Measurements from ENCODE around the gene SLIT3. TPM values are rescaled to one million over a fixed set of nuclear protein-coding genes. Genes with fewer than 3 reads are reported as not detected.

Gene SLIT3
- total RNA-seq, 3 donors from 2014 or later, result 30.7 to 103 (median 54.1) TPM

DNA sequence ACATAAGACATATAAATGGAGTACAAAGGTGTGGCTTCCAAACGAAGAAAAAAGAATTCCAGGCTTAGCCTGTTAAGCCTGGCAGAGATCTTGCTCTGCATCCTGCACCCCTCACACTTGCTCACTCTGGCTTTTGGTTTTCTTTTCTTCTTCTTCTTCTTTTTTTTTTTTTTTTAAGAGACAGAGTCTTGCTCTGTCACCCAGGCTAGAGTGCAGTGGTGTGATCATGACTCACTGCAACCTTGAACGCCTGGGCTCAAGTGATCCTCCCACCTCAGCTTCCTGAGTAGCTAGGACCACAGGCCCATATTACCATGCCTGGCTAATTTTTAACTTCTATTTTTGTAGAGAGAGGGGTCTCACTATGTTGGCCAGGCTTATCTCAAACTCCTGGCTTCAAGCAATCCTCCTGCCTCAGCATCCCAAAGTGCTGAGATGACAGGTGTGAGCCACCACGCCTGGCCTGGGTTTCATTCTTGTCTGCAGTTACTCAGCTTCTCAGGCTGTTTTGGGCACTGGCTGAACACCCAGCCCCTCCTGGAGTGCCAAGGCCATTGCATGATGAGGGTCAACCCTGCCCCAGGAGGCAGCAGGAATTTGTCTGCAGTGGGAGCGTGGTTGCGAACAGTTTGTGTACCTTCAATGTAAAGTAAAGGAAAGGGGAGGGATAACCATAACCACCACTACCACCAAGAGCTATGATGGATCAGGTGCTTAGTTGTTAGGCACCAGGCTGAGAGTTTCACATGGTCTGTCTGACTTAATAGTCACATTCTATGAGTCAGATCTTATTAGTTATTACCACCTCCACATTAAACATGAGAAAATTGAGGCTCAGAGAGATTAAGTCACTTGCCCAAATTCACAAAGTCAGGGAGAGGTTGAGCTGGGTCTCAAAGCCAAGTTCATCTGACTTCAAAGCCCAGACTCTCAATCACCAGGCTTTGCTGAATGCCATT, 502.6 kb downstream of the SLIT3 start:
- no peak for DNase-seq (ENCODE audit: low spot score in 2 of 2)
- TF ChIP-seq POLR2AphosphoS5 (IDR thresholded peaks at IDR 0.05) (no peak), POLR2A (IDR thresholded peaks at IDR 0.05) (no peak)
- TF ChIP-seq, protein P1, sequence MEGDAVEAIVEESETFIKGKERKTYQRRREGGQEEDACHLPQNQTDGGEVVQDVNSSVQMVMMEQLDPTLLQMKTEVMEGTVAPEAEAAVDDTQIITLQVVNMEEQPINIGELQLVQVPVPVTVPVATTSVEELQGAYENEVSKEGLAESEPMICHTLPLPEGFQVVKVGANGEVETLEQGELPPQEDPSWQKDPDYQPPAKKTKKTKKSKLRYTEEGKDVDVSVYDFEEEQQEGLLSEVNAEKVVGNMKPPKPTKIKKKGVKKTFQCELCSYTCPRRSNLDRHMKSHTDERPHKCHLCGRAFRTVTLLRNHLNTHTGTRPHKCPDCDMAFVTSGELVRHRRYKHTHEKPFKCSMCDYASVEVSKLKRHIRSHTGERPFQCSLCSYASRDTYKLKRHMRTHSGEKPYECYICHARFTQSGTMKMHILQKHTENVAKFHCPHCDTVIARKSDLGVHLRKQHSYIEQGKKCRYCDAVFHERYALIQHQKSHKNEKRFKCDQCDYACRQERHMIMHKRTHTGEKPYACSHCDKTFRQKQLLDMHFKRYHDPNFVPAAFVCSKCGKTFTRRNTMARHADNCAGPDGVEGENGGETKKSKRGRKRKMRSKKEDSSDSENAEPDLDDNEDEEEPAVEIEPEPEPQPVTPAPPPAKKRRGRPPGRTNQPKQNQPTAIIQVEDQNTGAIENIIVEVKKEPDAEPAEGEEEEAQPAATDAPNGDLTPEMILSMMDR (IDR thresholded peaks at IDR 0.05), result no peak
- Histone ChIP-seq H3K27ac (no peak overlapping the region), H3K36me3 (no peaks in the 10 kb centered on the region), H3K27me3 (no peaks in the 10 kb centered on the region), H3K4me3 (no peak overlapping the region), H3K4me1 (no peaks in the 10 kb centered on the region), H3K9me3 (no peaks in the 10 kb centered on the region)
- intact Hi-C loops (cut with DNase I; ENCODE audit: low total_unique reads), result no loop called here

- Histone ChIP-seq H3K36me3 (no peaks in the 10 kb centered on the region), H3K27ac (no peak overlapping the region), H3K4me3 (no peak overlapping the region), H3K9me3 (no peaks in the 10 kb centered on the region), H3K27me3 (no peaks in the 10 kb centered on the region), H3K4me1 (no peaks in the 10 kb centered on the region)
- DNase-seq (ENCODE audit: low spot score in 2 of 2), result no peak
- TF ChIP-seq POLR2A (IDR thresholded peaks at IDR 0.05) (no peak), POLR2AphosphoS5 (IDR thresholded peaks at IDR 0.05) (no peak)
- TF ChIP-seq, protein P1 (IDR thresholded peaks at IDR 0.05), result no peak
- intact Hi-C loops (cut with DNase I; ENCODE audit: low total_unique reads), result no loop called here
Measured at GRCh38 chr5:168796593-168797580, 504.1 kb downstream of the SLIT3 start.

GRCh38 chr5:168796000-168796399, 504.9 kb downstream of the SLIT3 start:
- H3K27me3 ChIP-seq, result no peaks in the 10 kb centered on the region
- no peak overlapping the region for H3K4me3 ChIP-seq
- no peak overlapping the region for H3K27ac ChIP-seq
- H3K4me1 ChIP-seq, result no peaks in the 10 kb centered on the region
- TF ChIP-seq POLR2A (IDR thresholded peaks at IDR 0.05), result no peak
- no peak for TF ChIP-seq POLR2AphosphoS5 (IDR thresholded peaks at IDR 0.05)
- DNase-seq (ENCODE audit: low spot score in 2 of 2), result no peak
- intact Hi-C loops (cut with DNase I; ENCODE audit: low total_unique reads), result no loop called here
- no peaks in the 10 kb centered on the region for H3K9me3 ChIP-seq
- no peaks in the 10 kb centered on the region for H3K36me3 ChIP-seq

GRCh38 chr5:168793841-168794837, 506.8 kb downstream of the SLIT3 start:
- H3K27ac ChIP-seq, result peak overlapping the region in 1 of 2 donors; percentile 52

More at GRCh38 chr5:168793841-168794837, 506.8 kb downstream of the SLIT3 start:
- intact Hi-C loops (cut with DNase I; ENCODE audit: low total_unique reads), result no loop called here
- H3K36me3 ChIP-seq, result no peaks in the 10 kb centered on the region
- DNase-seq (ENCODE audit: low spot score in 2 of 2), result no peak
- no peaks in the 10 kb centered on the region for H3K9me3 ChIP-seq
- no peaks in the 10 kb centered on the region for H3K4me1 ChIP-seq
- H3K4me3 ChIP-seq, result no peak overlapping the region
- no peaks in the 10 kb centered on the region for H3K27me3 ChIP-seq
- TF ChIP-seq POLR2A (IDR thresholded peaks at IDR 0.05), result no peak
- TF ChIP-seq POLR2AphosphoS5 (IDR thresholded peaks at IDR 0.05), result peak in 1 of 3 donors; percentile 92
- TF ChIP-seq, protein P1 (IDR thresholded peaks at IDR 0.05), result no peak

All from breast epithelium (tissue), 4 donors.